HCT116 (cell line): ENCODE results near the gene CKAP2L. TPM values are rescaled to one million over a fixed set of nuclear protein-coding genes. Genes with fewer than 3 reads are reported as not detected.

Source experiments
- ATAC-seq: fragments of 200-7000 bp; cut with Tn5 transposase; 2 replicates; pipeline ENCODE4 v1.9.1; 2020; ENCODE audit warnings: mild to moderate bottlenecking, moderate library complexity
- BruUV-seq: library from RNA; stranded (reverse); fragments of 400-500 nt; replicated peaks from 2 replicates; lab custom pipeline; 2021; lab: Mats Ljungman, UMichigan
- CTCF ChIA-PET: fragments of 300-600 bp; sonication (Branson Sonifier 250); formaldehyde crosslinking; loops from one replicate; lab custom pipeline; 2021; ENCODE audit warnings: antibody characterized with exemption; lab: Charles Lee
- POLR2A ChIA-PET: fragments of 300-600, 350-600 bp; sonication (Branson Sonifier 250); formaldehyde crosslinking; loops from one replicate; lab custom pipeline; 2021; ENCODE audit warnings: antibody characterized with exemption; lab: Charles Lee
- RAD21 ChIA-PET, 2 experiments: fragments of 300-600 bp; sonication (Branson Sonifier 250); formaldehyde crosslinking; loops; one replicate each; lab custom pipeline; 2023; ENCODE audit warnings: low total read pairs in 2 of 2; ENCODE audit not compliant: uncharacterized antibody in 2 of 2, unreplicated experiment in 2 of 2, low non-redundant PET in 1 of 2; lab: Charles Lee
- DNase-seq: peaks from one replicate; pipeline ENCODE4 v3.0.0-alpha.2; 2010; ENCODE audit warnings: low read depth, low spot score
- H2AFZ ChIP-seq: fragments of 200-600 bp; shearing (Covaris generic), sonication (generic); 2 replicates; pipeline ENCODE4 v1.6.1; 2017; ENCODE audit warnings: low read depth, mixed run types, mixed read lengths, antibody characterized with exemption, low read length; ENCODE audit not compliant: poor library complexity, severe bottlenecking
- H3K27ac ChIP-seq: 2 replicates; pipeline ENCODE4 v1.5.1; 2012; ENCODE audit warnings: low read depth, low read length
- H3K27me3 ChIP-seq: fragments of 200-600 bp; sonication (generic); 2 replicates; pipeline ENCODE4 v1.6.1; 2016; ENCODE audit warnings: mixed run types, low read length, mixed read lengths; ENCODE audit not compliant: insufficient read depth
- H3K36me3 ChIP-seq, 2 experiments: fragments of 200-500 bp in 1 of 2; fragments of 200-600 bp in 1 of 2; sonication (Bioruptor generic) in 1 of 2; sonication (generic) in 1 of 2; 2 replicates each; pipeline versions ENCODE4 v1.5.1 to v1.6.1; 2014 to 2016; ENCODE audit warnings: low read length in 2 of 2, inconsistent platforms in 1 of 2, mixed read lengths in 1 of 2, mixed run types in 1 of 2; ENCODE audit not compliant: insufficient read depth in 2 of 2, control insufficient read depth in 1 of 2
- H3K4me1 ChIP-seq, 2 experiments: fragments of 200-600 bp in 1 of 2; sonication (generic) in 1 of 2; 2 replicates each; pipeline versions ENCODE4 v1.5.1 to v1.6.1; 2012 to 2017; ENCODE audit warnings: low read length in 2 of 2, inconsistent platforms in 1 of 2, mild to moderate bottlenecking in 1 of 2, mixed read lengths in 1 of 2, mixed run types in 1 of 2, moderate library complexity in 1 of 2; ENCODE audit not compliant: insufficient read depth in 2 of 2, control insufficient read depth in 1 of 2
- H3K4me2 ChIP-seq: fragments of 200-600 bp; sonication (generic); 2 replicates; pipeline ENCODE4 v1.6.1; 2017; ENCODE audit warnings: mixed run types, low read length, mixed read lengths
- H3K4me3 ChIP-seq, 2 experiments: fragments of 200-600 bp in 1 of 2; sonication (generic) in 1 of 2; replicated peaks in 1 of 2; 2 replicates each; pipeline ENCODE4 v1.5.1; 2011 to 2016; ENCODE audit warnings: low read length in 2 of 2, control low read depth in 1 of 2, low read depth in 1 of 2, mild to moderate bottlenecking in 1 of 2, mixed read lengths in 1 of 2, mixed run types in 1 of 2
- H3K79me2 ChIP-seq: fragments of 200-600 bp; sonication (generic); 2 replicates; pipeline ENCODE4 v1.6.1; 2017; ENCODE audit warnings: mild to moderate bottlenecking, mixed run types, low read length, moderate library complexity, mixed read lengths; ENCODE audit not compliant: insufficient read depth
- H3K9ac ChIP-seq: fragments of 200-600 bp; sonication (generic); 2 replicates; pipeline ENCODE4 v1.6.1; 2016; ENCODE audit warnings: low read length, mixed read lengths
- H3K9me2 ChIP-seq: fragments of 200-600 bp; sonication (generic), shearing (Covaris generic); 2 replicates; pipeline ENCODE4 v1.6.1; 2017; ENCODE audit warnings: mixed run types, mild to moderate bottlenecking, moderate library complexity; ENCODE audit not compliant: insufficient read depth
- H3K9me3 ChIP-seq, 2 experiments: fragments of 200-500 bp in 1 of 2; fragments of 200-600 bp in 1 of 2; sonication (Bioruptor generic) in 1 of 2; sonication (generic) in 1 of 2; 2 replicates each; pipeline ENCODE4 v1.6.1; 2014 to 2017; ENCODE audit warnings: low read length in 2 of 2, mixed read lengths in 2 of 2, inconsistent platforms in 1 of 2, low read depth in 1 of 2, mild to moderate bottlenecking in 1 of 2, mixed run types in 1 of 2, moderate library complexity in 1 of 2; ENCODE audit not compliant: control insufficient read depth in 1 of 2, insufficient read depth in 1 of 2
- H4K20me1 ChIP-seq: fragments of 200-600 bp; sonication (generic), shearing (Covaris generic); 2 replicates; pipeline ENCODE4 v1.6.1; 2017; ENCODE audit warnings: mixed run types, mild to moderate bottlenecking, moderate library complexity; ENCODE audit not compliant: insufficient read depth
- CBX3 ChIP-seq: IDR thresholded peaks from 2 replicates; pipeline ENCODE4 v1.6.1; 2012; ENCODE audit warnings: low read depth
- CEBPB ChIP-seq: IDR thresholded peaks from 2 replicates; pipeline ENCODE4 v1.6.1; 2012; ENCODE audit warnings: low read depth
- EGR1 ChIP-seq: IDR thresholded peaks from 2 replicates; pipeline ENCODE4 v1.6.1; 2012; ENCODE audit warnings: low read depth
- EZH2 ChIP-seq: fragments of 200-600 bp; sonication (generic); IDR thresholded peaks from 2 replicates; pipeline ENCODE4 v1.6.1; 2017; ENCODE audit warnings: antibody characterized with exemption, mixed run types
- FOSL1 ChIP-seq: IDR thresholded peaks from 2 replicates; pipeline ENCODE4 v1.6.1; 2012; ENCODE audit warnings: low read depth
- SP1 ChIP-seq: IDR thresholded peaks from 2 replicates; pipeline ENCODE4 v1.6.1; 2012; ENCODE audit warnings: low read depth
- SRF ChIP-seq: IDR thresholded peaks from 2 replicates; pipeline ENCODE4 v1.6.1; 2012; ENCODE audit warnings: low read depth
- YY1 ChIP-seq: IDR thresholded peaks from 2 replicates; pipeline ENCODE4 v1.6.1; 2011; ENCODE audit warnings: low read length, low read depth, moderate library complexity, mild to moderate bottlenecking; ENCODE audit not compliant: insufficient replicate concordance; ENCODE audit errors: extremely low read depth
- intact Hi-C: fragments of 100-400 bp; cut with micrococcal nuclease; formaldehyde crosslinking; loops from 2 replicates; pipeline ENCODE4 v1.10.0; 2022
- total RNA-seq: library from RNA; stranded (reverse); gene quantifications from one replicate; pipeline ENCODE4 v1.2.1, GENCODE V29; 2021; ENCODE audit not compliant: unreplicated experiment
- TF ChIP-seq, protein P1 (sequence below): IDR thresholded peaks from 2 replicates; pipeline ENCODE4 v1.6.1; 2012; ENCODE audit warnings: low read depth
- TF ChIP-seq, protein P2 (sequence below): IDR thresholded peaks from 2 replicates; pipeline ENCODE4 v1.6.1; 2011; ENCODE audit warnings: mild to moderate bottlenecking, low read length, moderate library complexity; ENCODE audit not compliant: insufficient replicate concordance; ENCODE audit errors: extremely low read depth
- TF ChIP-seq, protein P3 (sequence below), 3 experiments: fragments of 200-600 bp in 1 of 3; sonication (generic) in 1 of 3; IDR thresholded peaks in 2 of 3; conservative IDR thresholded peaks in 1 of 3; 2 replicates each; pipeline ENCODE4 v1.5.1; 2012 to 2017; ENCODE audit warnings: low read depth in 2 of 3, low read length in 2 of 3, antibody characterized with exemption in 1 of 3, borderline replicate concordance in 1 of 3, control low read depth in 1 of 3, mild to moderate bottlenecking in 1 of 3, mixed read lengths in 1 of 3, mixed run types in 1 of 3, moderate library complexity in 1 of 3; ENCODE audit not compliant: insufficient read depth in 1 of 3

The CKAP2L gene
- total RNA-seq, 1 experiment from 2014 or later, result 27.5 TPM

DNA sequence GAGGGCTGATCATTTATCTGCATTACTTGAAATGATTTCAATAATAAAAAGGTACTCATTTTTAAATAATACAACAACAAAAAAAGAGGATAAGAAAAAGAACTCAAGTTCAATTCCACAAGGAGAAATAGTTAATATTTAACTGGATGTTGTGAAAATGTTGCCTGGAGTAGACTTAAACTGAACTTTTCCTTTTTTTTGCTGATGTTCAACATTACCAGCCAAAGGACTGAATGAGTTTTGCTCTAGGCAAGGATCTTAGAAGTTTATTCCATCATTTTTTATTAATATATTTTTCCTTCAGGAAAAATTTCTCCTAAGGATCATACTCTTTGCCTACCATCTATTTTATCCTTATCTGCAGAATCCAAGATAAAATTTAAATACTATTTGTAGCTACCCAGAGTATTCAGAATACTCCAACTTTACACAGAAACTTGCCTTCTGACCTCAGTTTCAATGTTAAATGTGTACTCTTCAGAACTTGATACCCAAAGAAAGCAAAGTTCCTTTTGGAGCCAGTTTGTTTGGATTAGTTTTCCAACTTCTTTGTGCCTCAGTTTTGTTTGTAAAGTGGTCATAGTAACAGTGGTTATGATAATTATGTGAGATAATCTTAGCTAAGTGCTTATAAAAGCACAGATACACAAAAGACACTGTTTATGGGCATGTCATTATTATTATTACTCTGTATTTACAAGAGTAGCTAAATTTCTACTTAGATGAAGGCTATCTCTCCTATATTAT, 12.8 kb downstream of the CKAP2L start:
- ChIA-PET RAD21 (no interaction called here), CTCF (interaction anchor here (1.0 to 5.8 kb wide), 3 partner anchors 13 to 207 kb away, joined by 3 to 86 read pairs (median 3); partner anchors contain the start of gene CKAP2L), POLR2A (no interaction called here)
- Histone ChIP-seq H3K9me3 (no peaks in the 10 kb centered on the region), H3K9me2 (no peaks in the 10 kb centered on the region), H2AFZ (no peak overlapping the region), H3K27ac (no peak overlapping the region), H3K4me3 (no peak overlapping the region), H3K9ac (no peak overlapping the region), H3K36me3 (peaks cover 22 to 39% of the 10 kb centered on the region in 2 experiments), H4K20me1 (no peaks in the 10 kb centered on the region), H3K79me2 (peaks cover 33% of the 10 kb centered on the region), H3K27me3 (no peaks in the 10 kb centered on the region), H3K4me1 (no peaks in the 10 kb centered on the region), H3K4me2 (no peak overlapping the region)
- DNase-seq (no peak), ATAC-seq (no peak)
- intact Hi-C loops, result no loop called here
- TF ChIP-seq CEBPB, result no peak
- TF ChIP-seq, protein P1, sequence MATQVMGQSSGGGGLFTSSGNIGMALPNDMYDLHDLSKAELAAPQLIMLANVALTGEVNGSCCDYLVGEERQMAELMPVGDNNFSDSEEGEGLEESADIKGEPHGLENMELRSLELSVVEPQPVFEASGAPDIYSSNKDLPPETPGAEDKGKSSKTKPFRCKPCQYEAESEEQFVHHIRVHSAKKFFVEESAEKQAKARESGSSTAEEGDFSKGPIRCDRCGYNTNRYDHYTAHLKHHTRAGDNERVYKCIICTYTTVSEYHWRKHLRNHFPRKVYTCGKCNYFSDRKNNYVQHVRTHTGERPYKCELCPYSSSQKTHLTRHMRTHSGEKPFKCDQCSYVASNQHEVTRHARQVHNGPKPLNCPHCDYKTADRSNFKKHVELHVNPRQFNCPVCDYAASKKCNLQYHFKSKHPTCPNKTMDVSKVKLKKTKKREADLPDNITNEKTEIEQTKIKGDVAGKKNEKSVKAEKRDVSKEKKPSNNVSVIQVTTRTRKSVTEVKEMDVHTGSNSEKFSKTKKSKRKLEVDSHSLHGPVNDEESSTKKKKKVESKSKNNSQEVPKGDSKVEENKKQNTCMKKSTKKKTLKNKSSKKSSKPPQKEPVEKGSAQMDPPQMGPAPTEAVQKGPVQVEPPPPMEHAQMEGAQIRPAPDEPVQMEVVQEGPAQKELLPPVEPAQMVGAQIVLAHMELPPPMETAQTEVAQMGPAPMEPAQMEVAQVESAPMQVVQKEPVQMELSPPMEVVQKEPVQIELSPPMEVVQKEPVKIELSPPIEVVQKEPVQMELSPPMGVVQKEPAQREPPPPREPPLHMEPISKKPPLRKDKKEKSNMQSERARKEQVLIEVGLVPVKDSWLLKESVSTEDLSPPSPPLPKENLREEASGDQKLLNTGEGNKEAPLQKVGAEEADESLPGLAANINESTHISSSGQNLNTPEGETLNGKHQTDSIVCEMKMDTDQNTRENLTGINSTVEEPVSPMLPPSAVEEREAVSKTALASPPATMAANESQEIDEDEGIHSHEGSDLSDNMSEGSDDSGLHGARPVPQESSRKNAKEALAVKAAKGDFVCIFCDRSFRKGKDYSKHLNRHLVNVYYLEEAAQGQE, result no peak
- no peak for TF ChIP-seq SRF
- no peak for TF ChIP-seq EGR1
- BruUV-seq, result no TSS peak

DNA sequence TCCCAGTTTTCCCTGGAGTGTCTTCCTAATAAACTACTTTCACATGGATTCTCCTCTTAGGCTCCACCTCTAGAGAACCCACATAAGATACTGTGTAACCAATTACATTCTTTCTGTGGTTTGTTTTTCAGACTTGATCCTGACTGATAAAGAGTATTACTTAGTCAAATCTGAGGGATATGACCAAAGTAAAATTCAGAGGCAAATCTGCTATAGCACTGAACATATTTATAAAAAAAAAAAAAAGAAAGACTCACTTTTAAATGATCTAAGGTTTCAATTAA, 13.9 kb downstream of the CKAP2L start:
- no peaks in the 10 kb centered on the region for H3K4me1 ChIP-seq
- BruUV-seq, result no TSS peak
- peaks cover 25 to 30% of the 10 kb centered on the region in 2 experiments for H3K36me3 ChIP-seq
- no peaks in the 10 kb centered on the region for H3K27me3 ChIP-seq
- ChIA-PET CTCF (interaction anchor here (1.3 to 5.8 kb wide), 4 partner anchors 9 to 191 kb away, joined by 3 to 86 read pairs (median 32); no protein-coding TSS in a partner anchor), RAD21 (interaction anchor here in 1 of 2 experiments (1.4 to 2.5 kb wide), 2 partner anchors 191 to 208 kb away, joined by 4 to 9 read pairs; no protein-coding TSS in a partner anchor), POLR2A (no interaction called here)
- H3K9me2 ChIP-seq, result no peaks in the 10 kb centered on the region
- H3K4me3 ChIP-seq, result no peak overlapping the region
- no peak overlapping the region for H3K27ac ChIP-seq
- no peak for ATAC-seq
- H2AFZ ChIP-seq, result no peak overlapping the region
- no peaks in the 10 kb centered on the region for H4K20me1 ChIP-seq
- no peak overlapping the region for H3K4me2 ChIP-seq
- H3K79me2 ChIP-seq, result peaks cover 33% of the 10 kb centered on the region
- no peak overlapping the region for H3K9ac ChIP-seq
- intact Hi-C loops, result no loop called here
- no peak for DNase-seq
- no peaks in the 10 kb centered on the region for H3K9me3 ChIP-seq
- TF ChIP-seq, protein P2, sequence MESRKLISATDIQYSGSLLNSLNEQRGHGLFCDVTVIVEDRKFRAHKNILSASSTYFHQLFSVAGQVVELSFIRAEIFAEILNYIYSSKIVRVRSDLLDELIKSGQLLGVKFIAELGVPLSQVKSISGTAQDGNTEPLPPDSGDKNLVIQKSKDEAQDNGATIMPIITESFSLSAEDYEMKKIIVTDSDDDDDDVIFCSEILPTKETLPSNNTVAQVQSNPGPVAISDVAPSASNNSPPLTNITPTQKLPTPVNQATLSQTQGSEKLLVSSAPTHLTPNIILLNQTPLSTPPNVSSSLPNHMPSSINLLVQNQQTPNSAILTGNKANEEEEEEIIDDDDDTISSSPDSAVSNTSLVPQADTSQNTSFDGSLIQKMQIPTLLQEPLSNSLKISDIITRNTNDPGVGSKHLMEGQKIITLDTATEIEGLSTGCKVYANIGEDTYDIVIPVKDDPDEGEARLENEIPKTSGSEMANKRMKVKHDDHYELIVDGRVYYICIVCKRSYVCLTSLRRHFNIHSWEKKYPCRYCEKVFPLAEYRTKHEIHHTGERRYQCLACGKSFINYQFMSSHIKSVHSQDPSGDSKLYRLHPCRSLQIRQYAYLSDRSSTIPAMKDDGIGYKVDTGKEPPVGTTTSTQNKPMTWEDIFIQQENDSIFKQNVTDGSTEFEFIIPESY, result no peak
- no peak for TF ChIP-seq SRF
- TF ChIP-seq CBX3, result no peak
- TF ChIP-seq, protein P3, sequence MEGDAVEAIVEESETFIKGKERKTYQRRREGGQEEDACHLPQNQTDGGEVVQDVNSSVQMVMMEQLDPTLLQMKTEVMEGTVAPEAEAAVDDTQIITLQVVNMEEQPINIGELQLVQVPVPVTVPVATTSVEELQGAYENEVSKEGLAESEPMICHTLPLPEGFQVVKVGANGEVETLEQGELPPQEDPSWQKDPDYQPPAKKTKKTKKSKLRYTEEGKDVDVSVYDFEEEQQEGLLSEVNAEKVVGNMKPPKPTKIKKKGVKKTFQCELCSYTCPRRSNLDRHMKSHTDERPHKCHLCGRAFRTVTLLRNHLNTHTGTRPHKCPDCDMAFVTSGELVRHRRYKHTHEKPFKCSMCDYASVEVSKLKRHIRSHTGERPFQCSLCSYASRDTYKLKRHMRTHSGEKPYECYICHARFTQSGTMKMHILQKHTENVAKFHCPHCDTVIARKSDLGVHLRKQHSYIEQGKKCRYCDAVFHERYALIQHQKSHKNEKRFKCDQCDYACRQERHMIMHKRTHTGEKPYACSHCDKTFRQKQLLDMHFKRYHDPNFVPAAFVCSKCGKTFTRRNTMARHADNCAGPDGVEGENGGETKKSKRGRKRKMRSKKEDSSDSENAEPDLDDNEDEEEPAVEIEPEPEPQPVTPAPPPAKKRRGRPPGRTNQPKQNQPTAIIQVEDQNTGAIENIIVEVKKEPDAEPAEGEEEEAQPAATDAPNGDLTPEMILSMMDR (IDR thresholded peaks at IDR 0.05 in 2 of 3, conservative IDR thresholded peaks at IDR 0.05 in 1 of 3; ENCODE audit: borderline replicate concordance in 1 of 3, insufficient read depth in 1 of 3, low read depth in 2 of 3, low read length in 2 of 3), result no peak
- no peak for TF ChIP-seq FOSL1
- TF ChIP-seq EZH2, result no peak
- no peak for TF ChIP-seq SP1
- no peak for TF ChIP-seq YY1
- TF ChIP-seq EGR1, result no peak
